Liver (tissue), 9 donors: ENCODE measurements around the gene CAB39. TPM values are rescaled to one million over a fixed set of nuclear protein-coding genes. Genes with fewer than 3 reads are reported as not detected.

ENCODE experiments used
- DNase-seq: peaks from one replicate; pipeline ENCODE4 v3.0.0-alpha.2; 2017; ENCODE audit warnings: low spot score
- H3K27ac ChIP-seq, 2 donors: one replicate each; pipeline ENCODE4 v1.7.0; 2013; ENCODE audit warnings: inconsistent platforms in 2 of 2, low read length in 2 of 2, control low read depth in 1 of 2, low read depth in 1 of 2, mild to moderate bottlenecking in 1 of 2
- H3K27me3 ChIP-seq, 4 donors: one replicate each; pipeline versions ENCODE4 v1.6.1 to v1.7.0; 2013; ENCODE audit warnings: low read length in 3 of 4, inconsistent platforms in 1 of 4, mild to moderate bottlenecking in 1 of 4, moderate library complexity in 1 of 4; ENCODE audit not compliant: control insufficient read depth in 4 of 4, insufficient read depth in 4 of 4
- H3K36me3 ChIP-seq, 4 donors: one replicate each; pipeline versions ENCODE4 v1.6.1 to v1.7.0; 2013; ENCODE audit warnings: low read length in 3 of 4, mild to moderate bottlenecking in 3 of 4, low read depth in 1 of 4, moderate library complexity in 1 of 4; ENCODE audit not compliant: control insufficient read depth in 4 of 4, insufficient read depth in 3 of 4
- H3K4me1 ChIP-seq, 4 donors: one replicate each; pipeline versions ENCODE4 v1.6.1 to v1.7.0; 2013; ENCODE audit warnings: low read length in 3 of 4, mild to moderate bottlenecking in 3 of 4, moderate library complexity in 1 of 4; ENCODE audit not compliant: control insufficient read depth in 4 of 4, insufficient read depth in 4 of 4
- H3K4me3 ChIP-seq, 3 donors: one replicate each; pipeline versions ENCODE4 v1.6.1 to v1.7.0; 2013; ENCODE audit warnings: low read length in 3 of 3, control low read depth in 1 of 3, low read depth in 1 of 3, mild to moderate bottlenecking in 1 of 3
- H3K9ac ChIP-seq, 2 donors: one replicate each; pipeline ENCODE4 v1.7.0; 2013; ENCODE audit warnings: low read length in 2 of 2, mild to moderate bottlenecking in 2 of 2, moderate library complexity in 2 of 2, control low read depth in 1 of 2, low read depth in 1 of 2
- H3K9me3 ChIP-seq, 4 donors: one replicate each; pipeline versions ENCODE4 v1.6.1 to v1.7.0; 2013; ENCODE audit warnings: low read length in 3 of 4; ENCODE audit not compliant: control insufficient read depth in 4 of 4
- EGR1 ChIP-seq, 2 donors: IDR thresholded peaks; 2 replicates each; pipeline ENCODE4 v1.6.1; 2016 to 2018; ENCODE audit warnings: antibody characterized with exemption in 2 of 2, low read depth in 2 of 2
- FOXA1 ChIP-seq: IDR thresholded peaks from 2 replicates; pipeline ENCODE4 v1.6.1; 2016; ENCODE audit warnings: antibody characterized with exemption
- HNF4G ChIP-seq: IDR thresholded peaks from 2 replicates; pipeline ENCODE4 v1.6.1; 2016; ENCODE audit warnings: antibody characterized with exemption
- JUND ChIP-seq, 2 donors: IDR thresholded peaks; 2 replicates each; pipeline ENCODE4 v1.6.1; 2016; ENCODE audit warnings: antibody characterized with exemption in 2 of 2
- NR2F2 ChIP-seq: IDR thresholded peaks from 2 replicates; pipeline ENCODE4 v1.6.1; 2016; ENCODE audit warnings: antibody characterized with exemption
- RAD21 ChIP-seq, 2 donors: IDR thresholded peaks; 2 replicates each; pipeline ENCODE4 v1.6.1; 2016; ENCODE audit warnings: antibody characterized with exemption in 2 of 2, mild to moderate bottlenecking in 2 of 2
- SP1 ChIP-seq: IDR thresholded peaks from 2 replicates; pipeline ENCODE4 v1.6.1; 2018; ENCODE audit warnings: antibody characterized with exemption, mild to moderate bottlenecking
- YY1 ChIP-seq: IDR thresholded peaks from 2 replicates; pipeline ENCODE4 v1.6.1; 2016; ENCODE audit warnings: antibody characterized with exemption, mild to moderate bottlenecking
- WGBS: extraction: QIAGEN DNeasy Blood & Tissue Kit; methylation state at CpG from one replicate; pipeline ENCODE4 v1.1.7; 2013; 5-methylcytosine and 5-hydroxymethylcytosine counted together
- polyA plus RNA-seq, 2 donors: library from polyadenylated mRNA; stranded (reverse) in 1 of 2; unstranded in 1 of 2; fragments of 200-250 nt in 1 of 2; fragments of >200 nt in 1 of 2; fragmentation: Nextera tagmentation in 1 of 2; extraction: Ambion mirVana in 1 of 2; gene quantifications; one replicate each; pipeline versions ENCODE4 v1.2.1 to v1.2.3, GENCODE V29; 2013 to 2015
- total RNA-seq, 2 donors: library from RNA; depleted of rRNA; stranded (reverse); fragments of >200 nt; gene quantifications; one replicate each; pipeline ENCODE4 v1.2.3, GENCODE V29; 2014
- TF ChIP-seq, protein P1 (sequence below): IDR thresholded peaks from 2 replicates; pipeline ENCODE4 v1.6.1; 2016; ENCODE audit warnings: antibody characterized with exemption
- TF ChIP-seq, protein P2 (sequence below): IDR thresholded peaks from 2 replicates; pipeline ENCODE4 v1.6.1; 2016; ENCODE audit warnings: antibody characterized with exemption, mild to moderate bottlenecking
- TF ChIP-seq, protein P3 (sequence below): fragments of 150-350 bp; IDR thresholded peaks from 2 replicates; pipeline ENCODE4 v1.5.1; 2017; ENCODE audit warnings: improper control_type of control experiment, low read depth, low read length; ENCODE audit not compliant: missing input control
- donor health status: healthy.
- donor health status: healthy.
- donor health status: healthy.
- donor health status: healthy.
- donor health status: healthy.

Gene CAB39
- total and polyA plus RNA-seq, 4 donors = 9.2 to 39.8 (median 26.5) TPM

DNA sequence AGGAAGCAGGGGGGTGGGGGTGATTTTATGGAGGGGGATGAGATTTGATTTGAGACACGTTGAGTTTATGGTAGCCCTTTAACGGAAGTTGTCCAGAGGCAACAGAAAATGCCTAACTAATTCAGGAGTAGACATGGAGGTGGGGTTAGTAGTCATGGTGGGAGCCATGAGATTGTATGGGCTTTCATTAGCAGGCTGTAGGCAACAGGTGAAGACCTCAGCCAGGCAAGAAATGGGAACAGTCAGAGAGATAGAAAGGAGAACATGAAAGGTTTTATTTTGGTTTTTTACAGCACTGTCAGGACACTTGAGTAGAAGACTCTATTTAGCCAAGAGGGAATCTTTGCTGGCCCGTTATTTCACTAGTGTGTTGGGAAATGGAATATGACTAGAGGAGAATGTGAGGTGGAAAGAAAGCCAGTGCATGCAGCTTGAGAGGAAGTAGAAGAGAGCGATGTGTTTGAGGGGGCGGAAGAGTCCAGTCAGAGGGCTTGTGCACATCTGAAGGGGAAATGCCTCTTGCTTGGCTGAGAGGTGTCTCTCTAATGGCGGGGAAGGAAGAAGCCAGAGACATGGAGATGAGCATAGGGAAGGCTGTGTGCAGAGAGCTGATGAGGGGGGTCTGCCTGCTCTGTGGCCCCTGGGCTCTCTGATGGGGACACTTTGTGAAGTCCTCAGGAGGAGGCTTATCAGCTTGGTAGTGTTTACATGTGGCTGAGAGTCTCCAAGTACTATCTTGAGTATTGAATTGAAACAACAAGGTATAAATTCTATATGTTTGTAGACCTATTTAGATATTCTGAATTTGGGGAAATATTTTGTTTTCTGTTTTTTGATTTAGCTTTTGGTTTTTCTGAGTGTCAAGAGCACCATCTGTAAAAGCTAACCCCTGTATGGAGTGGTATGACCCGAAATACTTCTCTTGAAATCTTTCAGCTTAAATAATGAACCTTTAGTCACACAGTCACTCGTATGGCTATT lies 85.2 kb downstream of the CAB39 start:
- Histone ChIP-seq H3K27me3 (no peaks in the 10 kb centered on the region), H3K9me3 (no peaks in the 10 kb centered on the region), H3K4me1 (peaks cover 0 to 4% (median 2%) of the 10 kb centered on the region in 4 donors), H3K4me3 (no peak overlapping the region), H3K36me3 (peaks cover 1 to 17% (median 9%) of the 10 kb centered on the region in 4 donors), H3K27ac (no peak overlapping the region), H3K9ac (no peak overlapping the region)
- WGBS = 75% methylated on average over 8 of the region's 8 CpGs
- DNase-seq = no peak
- TF ChIP-seq, protein P1, sequence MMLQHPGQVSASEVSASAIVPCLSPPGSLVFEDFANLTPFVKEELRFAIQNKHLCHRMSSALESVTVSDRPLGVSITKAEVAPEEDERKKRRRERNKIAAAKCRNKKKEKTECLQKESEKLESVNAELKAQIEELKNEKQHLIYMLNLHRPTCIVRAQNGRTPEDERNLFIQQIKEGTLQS = no peak
- TF ChIP-seq YY1 (no peak), FOXA1 (no peak), RAD21 (IDR thresholded peaks at IDR 0.05) (no peak), HNF4G (no peak), EGR1 (IDR thresholded peaks at IDR 0.05; ENCODE audit: low read depth in 2 of 2) (no peak)

- no peaks in the 10 kb centered on the region for H3K9me3 ChIP-seq
- no peak overlapping the region for H3K4me3 ChIP-seq
- no peaks in the 10 kb centered on the region for H3K27me3 ChIP-seq
- peaks cover 1 to 15% (median 9%) of the 10 kb centered on the region in 4 donors for H3K36me3 ChIP-seq
- no peak overlapping the region for H3K27ac ChIP-seq
- peaks cover 0 to 4% (median 2%) of the 10 kb centered on the region in 4 donors for H3K4me1 ChIP-seq
- no peak for DNase-seq
- no peak overlapping the region for H3K9ac ChIP-seq
- WGBS = 52% methylated on average over 4 of the region's 4 CpGs
- TF ChIP-seq NR2F2 (no peak), SP1 (no peak), RAD21 (IDR thresholded peaks at IDR 0.05) (peak; percentile 79 to 85), HNF4G (no peak), JUND (IDR thresholded peaks at IDR 0.05) (no peak)
- TF ChIP-seq, protein P1 = no peak
- TF ChIP-seq, protein P2, sequence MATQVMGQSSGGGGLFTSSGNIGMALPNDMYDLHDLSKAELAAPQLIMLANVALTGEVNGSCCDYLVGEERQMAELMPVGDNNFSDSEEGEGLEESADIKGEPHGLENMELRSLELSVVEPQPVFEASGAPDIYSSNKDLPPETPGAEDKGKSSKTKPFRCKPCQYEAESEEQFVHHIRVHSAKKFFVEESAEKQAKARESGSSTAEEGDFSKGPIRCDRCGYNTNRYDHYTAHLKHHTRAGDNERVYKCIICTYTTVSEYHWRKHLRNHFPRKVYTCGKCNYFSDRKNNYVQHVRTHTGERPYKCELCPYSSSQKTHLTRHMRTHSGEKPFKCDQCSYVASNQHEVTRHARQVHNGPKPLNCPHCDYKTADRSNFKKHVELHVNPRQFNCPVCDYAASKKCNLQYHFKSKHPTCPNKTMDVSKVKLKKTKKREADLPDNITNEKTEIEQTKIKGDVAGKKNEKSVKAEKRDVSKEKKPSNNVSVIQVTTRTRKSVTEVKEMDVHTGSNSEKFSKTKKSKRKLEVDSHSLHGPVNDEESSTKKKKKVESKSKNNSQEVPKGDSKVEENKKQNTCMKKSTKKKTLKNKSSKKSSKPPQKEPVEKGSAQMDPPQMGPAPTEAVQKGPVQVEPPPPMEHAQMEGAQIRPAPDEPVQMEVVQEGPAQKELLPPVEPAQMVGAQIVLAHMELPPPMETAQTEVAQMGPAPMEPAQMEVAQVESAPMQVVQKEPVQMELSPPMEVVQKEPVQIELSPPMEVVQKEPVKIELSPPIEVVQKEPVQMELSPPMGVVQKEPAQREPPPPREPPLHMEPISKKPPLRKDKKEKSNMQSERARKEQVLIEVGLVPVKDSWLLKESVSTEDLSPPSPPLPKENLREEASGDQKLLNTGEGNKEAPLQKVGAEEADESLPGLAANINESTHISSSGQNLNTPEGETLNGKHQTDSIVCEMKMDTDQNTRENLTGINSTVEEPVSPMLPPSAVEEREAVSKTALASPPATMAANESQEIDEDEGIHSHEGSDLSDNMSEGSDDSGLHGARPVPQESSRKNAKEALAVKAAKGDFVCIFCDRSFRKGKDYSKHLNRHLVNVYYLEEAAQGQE = no peak
- TF ChIP-seq, protein P3, sequence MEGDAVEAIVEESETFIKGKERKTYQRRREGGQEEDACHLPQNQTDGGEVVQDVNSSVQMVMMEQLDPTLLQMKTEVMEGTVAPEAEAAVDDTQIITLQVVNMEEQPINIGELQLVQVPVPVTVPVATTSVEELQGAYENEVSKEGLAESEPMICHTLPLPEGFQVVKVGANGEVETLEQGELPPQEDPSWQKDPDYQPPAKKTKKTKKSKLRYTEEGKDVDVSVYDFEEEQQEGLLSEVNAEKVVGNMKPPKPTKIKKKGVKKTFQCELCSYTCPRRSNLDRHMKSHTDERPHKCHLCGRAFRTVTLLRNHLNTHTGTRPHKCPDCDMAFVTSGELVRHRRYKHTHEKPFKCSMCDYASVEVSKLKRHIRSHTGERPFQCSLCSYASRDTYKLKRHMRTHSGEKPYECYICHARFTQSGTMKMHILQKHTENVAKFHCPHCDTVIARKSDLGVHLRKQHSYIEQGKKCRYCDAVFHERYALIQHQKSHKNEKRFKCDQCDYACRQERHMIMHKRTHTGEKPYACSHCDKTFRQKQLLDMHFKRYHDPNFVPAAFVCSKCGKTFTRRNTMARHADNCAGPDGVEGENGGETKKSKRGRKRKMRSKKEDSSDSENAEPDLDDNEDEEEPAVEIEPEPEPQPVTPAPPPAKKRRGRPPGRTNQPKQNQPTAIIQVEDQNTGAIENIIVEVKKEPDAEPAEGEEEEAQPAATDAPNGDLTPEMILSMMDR = peak; percentile 53
These were observed 86.2 kb downstream of the CAB39 start for GRCh38 chr2:230798769-230799399.
